Measurements from ENCODE around the gene NARF. TPM values are rescaled to one million over a fixed set of nuclear protein-coding genes. Genes with fewer than 3 reads are reported as not detected.
A peak's percentile ranks its signal among the peaks of the same experiment; 100 is the strongest.

Gene NARF
- polyA plus RNA-seq, 5 donors: 91.2 to 122 (median 108) TPM

- DNase-seq: no peak
These were observed 10.2 kb downstream of the NARF start for GRCh38 chr17:82468692-82469091.

DNA sequence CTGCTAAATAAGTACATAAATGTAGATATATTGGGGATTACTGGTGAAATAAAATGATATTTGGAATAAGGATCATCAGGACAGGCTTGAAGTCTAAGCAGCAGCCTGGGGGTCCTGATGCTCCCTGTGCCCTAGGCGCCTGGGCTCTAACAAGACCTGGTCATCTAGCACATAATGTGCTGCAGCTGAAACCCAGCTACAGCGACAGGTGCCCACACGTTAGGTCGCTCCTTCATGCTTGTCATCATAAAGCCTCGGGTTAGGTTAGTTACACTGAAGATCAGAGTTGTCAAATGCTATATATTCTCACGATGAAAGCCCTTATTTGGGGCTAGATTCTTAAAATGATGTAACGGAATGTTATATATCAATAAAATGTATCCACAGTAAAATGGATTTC is 11.5 kb downstream of the NARF start:
- no peak for DNase-seq

DNA sequence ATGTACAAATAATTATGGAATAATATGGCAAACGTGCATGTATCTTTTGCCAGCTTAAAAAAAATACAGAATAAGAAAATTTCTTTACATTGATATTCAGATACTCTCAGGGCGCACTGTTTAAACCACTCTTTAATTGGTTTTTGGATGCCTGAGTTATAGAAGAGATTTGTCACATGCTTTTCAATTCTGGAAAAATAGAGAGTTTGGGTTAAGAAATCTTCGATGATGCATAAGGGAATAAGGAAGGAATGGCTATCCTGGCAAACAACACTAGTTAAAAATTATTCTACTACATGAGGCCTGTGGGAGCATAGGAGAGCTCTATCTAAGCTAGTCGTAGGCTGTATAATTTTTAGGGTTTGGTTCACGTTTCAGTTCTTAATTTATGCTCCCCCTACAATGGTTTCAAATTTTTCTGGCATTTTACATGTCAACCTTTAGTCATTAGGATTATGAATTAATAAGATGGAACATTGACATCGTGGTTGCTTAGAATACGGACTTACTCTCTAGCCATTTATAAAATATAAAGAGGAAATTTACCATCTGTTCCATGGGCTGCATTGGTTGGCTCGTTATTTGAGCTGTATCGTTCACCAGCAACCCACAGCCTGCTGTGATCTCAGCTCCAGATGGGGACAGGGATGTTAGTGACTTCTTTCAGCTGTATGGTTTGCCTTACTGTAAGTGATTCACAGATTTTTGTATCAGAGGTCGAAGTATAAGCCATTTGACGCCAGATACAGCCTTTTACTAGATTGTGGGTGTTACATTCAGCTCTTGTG is 15.9 kb downstream of the NARF start:
- DNase-seq: no peak

DNA sequence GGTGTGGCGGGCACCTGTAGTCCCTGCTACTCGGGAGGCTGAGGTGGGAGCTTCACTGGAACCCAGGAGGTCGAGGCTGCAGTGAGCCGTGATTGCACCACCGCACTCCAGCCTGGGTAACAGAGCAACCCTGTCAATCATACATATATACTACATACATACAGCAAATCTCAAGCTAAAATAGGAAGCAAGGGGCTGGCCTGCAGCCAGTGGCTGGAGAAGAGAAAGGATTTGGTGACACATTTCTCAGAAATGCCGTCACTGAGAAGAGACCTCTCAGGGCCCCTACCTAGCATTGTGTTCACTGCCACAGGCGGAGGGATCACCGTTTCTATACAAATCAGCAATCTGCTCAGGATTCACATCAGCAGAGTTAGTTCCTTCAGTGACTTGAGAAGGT is 16.9 kb downstream of the NARF start:
- no peak for DNase-seq

DNA sequence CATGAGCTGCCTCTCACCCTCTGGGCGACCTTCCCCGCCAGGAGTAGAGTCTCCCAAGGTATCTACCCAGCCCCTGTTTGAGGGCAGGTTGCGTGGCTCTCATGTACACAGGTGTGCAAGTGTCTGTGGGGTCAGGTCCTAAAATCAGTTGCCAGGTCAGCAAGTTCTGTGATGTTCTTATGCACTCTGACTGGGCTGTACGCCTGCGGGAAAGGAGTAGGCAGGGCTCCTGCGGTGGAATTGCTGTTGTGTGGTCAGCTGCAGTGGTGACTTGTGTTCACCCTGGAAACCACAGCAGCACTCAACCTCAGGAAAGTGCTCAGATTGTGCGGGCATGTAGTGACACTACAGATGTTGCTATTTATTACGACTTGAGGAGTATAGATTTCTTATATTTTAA is 19.4 kb downstream of the NARF start:
- DNase-seq: no peak

DNA sequence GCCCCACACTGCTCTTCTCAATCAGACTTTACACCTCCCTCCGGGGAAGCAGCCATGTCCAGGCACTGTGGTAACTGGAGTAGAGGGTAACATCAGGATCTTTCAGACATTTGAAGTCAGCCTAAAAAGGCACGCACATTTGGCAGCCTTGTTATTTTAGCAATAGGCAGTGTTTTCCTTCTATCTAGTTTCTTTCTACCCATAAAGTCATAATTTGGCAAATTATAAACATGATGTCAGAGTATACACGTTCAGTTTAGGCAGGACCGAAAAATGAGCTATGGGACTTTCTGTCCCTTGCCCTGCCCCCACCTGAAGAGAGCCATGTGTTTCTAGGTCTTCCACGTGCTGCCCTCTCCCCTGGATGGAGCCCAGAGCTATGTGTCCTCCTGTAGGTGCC is 21.1 kb downstream of the NARF start:
- no peak for DNase-seq

- no peak for DNase-seq
These were observed 21.8 kb downstream of the NARF start for GRCh38 chr17:82480318-82480717.

- DNase-seq: no peak
These were observed 24.7 kb downstream of the NARF start for GRCh38 chr17:82483204-82483660.

DNA sequence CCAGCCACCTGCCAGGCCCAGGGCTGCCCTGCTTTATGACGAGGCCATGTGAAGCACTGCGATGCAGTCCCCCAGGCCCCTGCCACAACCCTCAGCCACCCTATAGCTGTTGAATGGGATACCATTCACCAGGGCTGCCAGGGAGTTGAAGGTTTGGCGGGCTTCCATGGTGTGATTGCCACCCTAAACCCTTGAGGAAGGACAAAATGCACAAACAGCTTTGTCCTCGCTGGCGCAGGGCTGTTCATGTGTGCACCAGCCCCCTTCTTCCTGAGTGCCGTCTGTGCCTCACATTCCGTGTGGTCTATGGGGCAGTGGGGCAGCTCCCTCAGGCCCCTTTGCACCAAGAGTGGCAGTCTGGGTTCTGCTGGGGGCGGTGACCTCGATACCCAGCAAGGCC is 25.3 kb downstream of the NARF start:
- DNase-seq: no peak

GRCh38 chr17:82486231-82487094 is 27.9 kb downstream of the NARF start:
- DNase-seq: no peak

GRCh38 chr17:82487910-82488309 is 29.4 kb downstream of the NARF start:
- peak; percentile 35 to 59 for DNase-seq

DNA sequence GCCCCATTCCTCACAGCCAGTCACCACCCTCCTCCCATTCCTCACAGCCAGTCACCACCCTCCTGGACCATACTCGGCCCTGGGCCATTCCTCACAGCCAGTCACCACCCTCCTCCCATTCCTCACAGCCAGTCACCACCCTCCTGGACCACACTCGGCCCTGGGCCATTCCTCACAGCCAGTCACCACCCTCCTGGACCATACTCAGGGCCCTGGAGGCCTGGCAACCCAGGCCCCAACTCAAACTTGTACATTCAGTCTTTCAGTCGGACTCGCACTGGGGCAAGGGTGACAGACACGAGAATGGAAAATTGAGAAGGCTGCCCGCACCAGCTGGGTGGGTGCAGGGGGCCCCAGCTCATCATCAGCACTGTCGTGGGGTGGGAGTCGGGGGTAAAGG is 30.6 kb downstream of the NARF start:
- no peak for DNase-seq

DNA sequence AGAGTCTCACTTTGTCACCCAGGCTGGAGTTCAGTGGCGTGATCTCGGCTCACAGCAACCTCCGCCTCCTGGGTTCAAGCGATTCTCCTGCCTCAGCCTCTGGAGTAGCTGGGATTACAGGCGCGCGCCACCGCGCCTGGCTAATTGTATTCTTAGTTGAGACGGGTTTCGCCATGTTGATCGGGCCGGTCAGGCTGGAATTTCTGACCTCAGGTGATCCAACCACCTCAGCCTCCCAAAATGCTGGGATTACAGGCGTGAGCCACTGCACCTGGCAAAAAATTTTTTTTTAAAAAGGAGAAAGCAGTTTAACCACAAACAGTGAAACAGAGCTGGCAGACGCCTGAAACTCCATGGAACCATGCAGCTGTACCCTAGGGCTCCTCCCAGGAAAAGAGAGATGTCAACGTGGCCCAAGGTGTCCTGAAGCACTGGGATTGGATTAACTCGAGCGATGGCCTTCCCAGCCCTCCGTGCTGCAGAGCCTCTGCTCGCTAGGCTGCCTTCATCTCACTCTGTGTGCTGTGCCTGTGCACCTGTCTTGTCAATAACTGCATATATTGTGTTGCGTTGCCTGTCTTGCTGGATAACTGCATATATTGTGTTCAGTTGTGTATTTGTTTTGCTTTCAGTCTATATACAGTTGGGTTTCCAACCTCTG is 31.4 kb downstream of the NARF start:
- DNase-seq: no peak

GRCh38 chr17:82490512-82491195 is 32.1 kb downstream of the NARF start:
- no peak for DNase-seq

DNA sequence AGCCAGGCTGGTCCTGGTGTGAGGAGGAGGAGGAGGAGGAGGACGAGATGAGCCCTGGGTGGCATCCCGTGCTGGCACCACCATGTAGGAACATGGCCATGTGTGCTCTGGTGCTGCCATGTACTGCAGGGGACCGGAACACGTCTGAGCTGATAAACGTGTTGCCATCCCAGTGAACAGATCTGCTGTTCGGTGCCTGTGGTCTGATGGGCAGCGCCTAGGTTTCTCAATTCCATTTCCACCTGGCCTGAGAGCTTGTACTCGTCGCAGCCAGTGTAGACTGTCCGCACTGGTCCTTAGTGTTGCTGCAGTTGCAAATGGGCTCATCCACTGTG is 32.6 kb downstream of the NARF start:
- DNase-seq: no peak

DNA sequence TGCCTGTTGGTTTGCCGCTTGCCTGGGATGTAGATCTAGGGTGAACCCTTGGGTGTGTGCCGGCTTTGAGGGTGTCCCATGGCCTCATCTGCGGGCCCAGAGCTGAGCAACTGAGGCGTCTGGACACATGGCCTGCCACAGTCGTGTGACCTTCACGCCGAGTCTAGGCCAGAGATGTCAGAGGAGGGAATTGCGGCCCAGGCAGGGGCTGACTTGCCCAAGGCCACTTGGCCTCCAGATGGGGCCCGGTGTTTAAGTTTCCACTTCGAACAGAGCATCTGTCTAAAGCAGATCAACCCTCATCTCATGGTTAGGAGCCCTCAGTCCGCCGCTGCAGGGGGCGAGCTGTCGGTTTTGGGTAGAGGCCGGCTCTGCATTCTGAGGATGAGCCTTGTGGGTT is 33.0 kb downstream of the NARF start:
- no peak for DNase-seq

- no peak for DNase-seq
These were observed 34.2 kb downstream of the NARF start for GRCh38 chr17:82492643-82493225.

DNA sequence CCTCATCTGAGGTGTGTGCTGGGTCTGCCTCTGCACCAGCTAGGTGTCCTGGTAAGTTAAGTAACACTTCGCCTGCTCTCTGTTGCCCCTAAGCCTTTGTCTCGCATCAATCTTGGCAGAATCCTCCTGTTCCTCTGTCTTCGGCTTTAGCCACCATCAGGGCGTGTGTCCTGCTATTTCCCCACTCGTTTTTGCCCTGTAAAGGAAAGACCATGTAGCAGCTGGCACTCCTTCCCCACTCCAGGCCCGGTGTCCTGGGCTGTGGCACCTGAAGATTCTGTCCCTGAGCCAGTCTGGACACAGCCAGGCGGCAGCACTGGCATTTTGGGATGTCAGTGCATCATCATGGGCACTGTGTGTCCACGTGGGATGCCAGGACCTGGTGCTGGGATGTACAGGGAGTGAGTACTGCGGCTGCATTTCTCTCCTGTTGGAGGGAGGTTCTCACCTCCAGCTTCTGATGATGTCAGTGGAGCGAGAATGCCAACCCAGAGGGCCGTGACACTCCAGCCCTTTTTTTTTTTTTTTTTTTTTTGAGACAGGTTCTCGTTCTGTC is 34.8 kb downstream of the NARF start:
- DNase-seq: no peak

DNA sequence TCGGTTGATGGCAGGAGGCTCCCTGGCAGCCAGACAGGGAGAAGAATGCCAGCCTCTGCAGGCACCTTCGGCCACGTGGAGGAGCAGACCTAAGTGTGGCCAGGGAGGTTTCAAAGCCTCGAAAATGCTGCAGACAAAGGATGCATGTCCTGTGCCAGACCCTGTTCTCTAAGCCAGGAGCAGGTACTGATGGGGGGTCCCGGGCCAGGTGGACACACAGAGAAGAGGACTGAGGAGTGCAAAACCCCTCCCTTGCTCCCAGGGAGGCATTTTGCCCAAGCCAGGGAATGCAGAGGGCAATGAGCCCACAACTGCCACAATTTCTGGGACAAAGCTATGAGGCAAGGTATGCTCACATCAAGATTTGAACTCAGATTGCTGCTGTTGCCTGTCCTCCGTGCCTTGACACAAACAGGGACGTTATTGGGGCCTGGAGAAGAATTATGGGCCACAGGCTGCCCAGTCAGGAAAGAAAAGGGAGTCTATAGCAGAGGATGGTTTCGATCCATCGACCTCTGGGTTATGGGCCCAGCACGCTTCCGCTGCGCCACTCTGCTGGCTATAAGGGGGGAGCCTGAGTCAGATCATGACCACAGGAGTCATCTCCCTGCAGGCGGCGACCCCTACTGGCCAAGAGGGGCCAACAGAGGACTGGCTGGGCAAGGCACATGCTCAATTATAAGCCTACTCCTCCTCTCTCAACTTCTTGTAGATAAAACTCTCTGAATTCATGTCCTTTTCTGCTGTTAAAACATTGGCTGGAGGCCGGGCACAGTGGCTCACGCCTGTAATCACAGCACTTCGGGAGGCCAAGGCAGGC is 35.9 kb downstream of the NARF start:
- peak; percentile 86 to 90 for DNase-seq

- no peak for DNase-seq
These were observed 37.4 kb downstream of the NARF start for GRCh38 chr17:82495844-82496528.

Measured in right lung (tissue), 5 donors.